K562 (cell line): Measurements from ENCODE around the gene SOX6. TPM values are rescaled to one million over a fixed set of nuclear protein-coding genes. Genes with fewer than 3 reads are reported as not detected.
A peak's percentile ranks its signal among the peaks of the same experiment; 100 is the strongest.

ENCODE experiments used
- DPF2 ChIP-seq: fragments of 450-650 bp; IDR thresholded peaks from 2 replicates; pipeline ENCODE4 v1.6.1; 2016
- FOS ChIP-seq: IDR thresholded peaks from 3 replicates; pipeline ENCODE4 v1.6.1; 2011; ENCODE audit not compliant: insufficient read length; ENCODE audit errors: extremely low read depth
- GTF2E2 ChIP-seq: fragments of 200-800 bp; sonication (Bioruptor generic); IDR thresholded peaks from 2 replicates; pipeline ENCODE4 v1.6.1; 2016; ENCODE audit warnings: missing genetic modification characterization, missing compliant biosample characterization
- NR4A1 ChIP-seq, 2 experiments: fragments of 250-450 bp in 1 of 2; fragments of 450-650 bp in 1 of 2; sonication (Bioruptor Pico) in 1 of 2; IDR thresholded peaks; 2 replicates each; pipeline versions ENCODE4 v1.4.0 to v1.6.1; 2016 to 2020; ENCODE audit warnings: mild to moderate bottlenecking in 2 of 2, missing compliant biosample characterization in 1 of 2, missing genetic modification characterization in 1 of 2, moderate library complexity in 1 of 2
- NUFIP1 ChIP-seq: fragments of 450-650 bp; IDR thresholded peaks from 2 replicates; pipeline ENCODE4 v1.6.1; 2018; ENCODE audit not compliant: partially characterized antibody
- PHB ChIP-seq: fragments of 250-450 bp; sonication (Bioruptor Pico); IDR thresholded peaks from 2 replicates; pipeline ENCODE4 v1.5.0; 2021
- RHOXF2B ChIP-seq: fragments of 250-450 bp; sonication (Bioruptor Pico); conservative IDR thresholded peaks from 2 replicates; pipeline ENCODE4 v1.5.1; 2021
- SETDB1 ChIP-seq: IDR thresholded peaks from one replicate; pipeline ENCODE4 v1.6.1; 2012; ENCODE audit warnings: low read length, control low read depth, inconsistent platforms
- STAT5A ChIP-seq: IDR thresholded peaks from 2 replicates; pipeline ENCODE4 v1.6.1; 2012; ENCODE audit warnings: low read length, inconsistent platforms, borderline replicate concordance
- ZNF766 ChIP-seq: fragments of 200-800 bp; sonication (Bioruptor generic); conservative IDR thresholded peaks from 2 replicates; pipeline ENCODE4 v1.6.1; 2016; ENCODE audit warnings: missing genetic modification characterization, missing compliant biosample characterization
- polyA plus RNA-seq, 8 experiments: library from polyadenylated mRNA; depleted of rRNA in 4 of 8; stranded (reverse) in 5 of 8; unstranded in 3 of 8; fragments of >200 nt; fragmentation: Nextera tagmentation in 2 of 8; fragmentation: Illumina TruSeq in 1 of 8; extraction: Ambion mirVana in 2 of 8; extraction: Trizol in 1 of 8; gene quantifications; 2 replicates each; pipeline versions ENCODE4 v1.2.1 to v1.2.3, GENCODE V29; 2011 to 2014; ENCODE audit warnings: inconsistent platforms in 1 of 8, missing spikeins in 1 of 8
- total RNA-seq, 7 experiments: library from RNA; depleted of rRNA in 6 of 7; stranded (reverse); fragments of >200 nt in 6 of 7; fragmentation: Illumina TruSeq in 2 of 7; extraction: Trizol in 2 of 7; gene quantifications; 2 replicates each; pipeline versions ENCODE4 v1.2.1 to v1.2.3, GENCODE V29; 2011 to 2021; ENCODE audit warnings: low replicate concordance in 1 of 7
- TF ChIP-seq, protein P1 (sequence below), 2 experiments: fragments of 450-650 bp in 1 of 2; sonication (generic) in 1 of 2; formaldehyde crosslinking in 1 of 2; IDR thresholded peaks; 2 replicates each; pipeline versions ENCODE4 v1.7.1 to v1.9.0; 2016 to 2022; ENCODE audit warnings: inconsistent platforms in 1 of 2, mild to moderate bottlenecking in 1 of 2, missing genetic modification reagents in 1 of 2
- TF ChIP-seq, protein P2 (sequence below): fragments of 450-650 bp; conservative IDR thresholded peaks from 2 replicates; pipeline ENCODE4 v1.6.1; 2016; ENCODE audit warnings: missing genetic modification characterization, low read depth, mild to moderate bottlenecking, missing compliant biosample characterization, moderate library complexity
- TF ChIP-seq, protein P3 (sequence below): fragments of 250-450 bp; sonication (Bioruptor Pico); IDR thresholded peaks from 2 replicates; pipeline ENCODE4 v1.4.0; 2020; ENCODE audit warnings: borderline replicate concordance
- TF ChIP-seq, protein P4 (sequence below): fragments of 450-650 bp; formaldehyde crosslinking; IDR thresholded peaks from 2 replicates; pipeline ENCODE4 v1.4.0; 2022; ENCODE audit warnings: missing genetic modification characterization

The SOX6 gene
- total and polyA plus RNA-seq, 9 of the 15 experiments (the other 6 are each of a cell fraction or from before 2014, with no cell fraction given), result 0.89 to 8.7 (median 5.7) TPM

DNA sequence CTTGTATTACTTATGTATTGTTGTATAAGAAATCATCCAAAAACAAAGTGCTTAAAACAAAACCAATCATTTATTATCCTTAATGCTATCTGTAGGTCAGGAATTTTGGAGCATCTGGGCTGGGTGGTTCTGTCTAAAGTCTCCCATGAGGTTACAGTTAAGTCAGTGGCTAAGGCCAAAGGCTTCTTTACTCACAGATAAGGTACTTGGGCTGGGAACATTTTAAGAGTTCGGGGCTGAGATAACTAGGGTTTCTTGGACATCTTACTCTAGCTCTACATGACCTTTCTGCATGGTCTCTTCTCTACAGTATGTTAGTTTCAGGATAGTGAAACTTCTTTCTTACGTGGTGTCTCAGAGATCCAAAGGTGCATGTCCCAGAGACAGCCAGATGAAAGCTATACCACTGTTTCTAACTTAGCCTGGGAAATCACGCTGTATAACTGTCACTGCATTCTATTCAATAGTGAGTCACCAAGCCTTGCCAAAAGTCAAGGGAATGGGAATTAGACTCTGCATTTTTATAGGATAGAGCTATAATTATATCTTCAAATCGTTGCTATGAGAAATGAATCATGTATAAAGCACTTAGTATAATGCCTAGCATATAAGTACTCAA, 29.6 kb downstream of the SOX6 start (continued):
- TF ChIP-seq, protein P1, sequence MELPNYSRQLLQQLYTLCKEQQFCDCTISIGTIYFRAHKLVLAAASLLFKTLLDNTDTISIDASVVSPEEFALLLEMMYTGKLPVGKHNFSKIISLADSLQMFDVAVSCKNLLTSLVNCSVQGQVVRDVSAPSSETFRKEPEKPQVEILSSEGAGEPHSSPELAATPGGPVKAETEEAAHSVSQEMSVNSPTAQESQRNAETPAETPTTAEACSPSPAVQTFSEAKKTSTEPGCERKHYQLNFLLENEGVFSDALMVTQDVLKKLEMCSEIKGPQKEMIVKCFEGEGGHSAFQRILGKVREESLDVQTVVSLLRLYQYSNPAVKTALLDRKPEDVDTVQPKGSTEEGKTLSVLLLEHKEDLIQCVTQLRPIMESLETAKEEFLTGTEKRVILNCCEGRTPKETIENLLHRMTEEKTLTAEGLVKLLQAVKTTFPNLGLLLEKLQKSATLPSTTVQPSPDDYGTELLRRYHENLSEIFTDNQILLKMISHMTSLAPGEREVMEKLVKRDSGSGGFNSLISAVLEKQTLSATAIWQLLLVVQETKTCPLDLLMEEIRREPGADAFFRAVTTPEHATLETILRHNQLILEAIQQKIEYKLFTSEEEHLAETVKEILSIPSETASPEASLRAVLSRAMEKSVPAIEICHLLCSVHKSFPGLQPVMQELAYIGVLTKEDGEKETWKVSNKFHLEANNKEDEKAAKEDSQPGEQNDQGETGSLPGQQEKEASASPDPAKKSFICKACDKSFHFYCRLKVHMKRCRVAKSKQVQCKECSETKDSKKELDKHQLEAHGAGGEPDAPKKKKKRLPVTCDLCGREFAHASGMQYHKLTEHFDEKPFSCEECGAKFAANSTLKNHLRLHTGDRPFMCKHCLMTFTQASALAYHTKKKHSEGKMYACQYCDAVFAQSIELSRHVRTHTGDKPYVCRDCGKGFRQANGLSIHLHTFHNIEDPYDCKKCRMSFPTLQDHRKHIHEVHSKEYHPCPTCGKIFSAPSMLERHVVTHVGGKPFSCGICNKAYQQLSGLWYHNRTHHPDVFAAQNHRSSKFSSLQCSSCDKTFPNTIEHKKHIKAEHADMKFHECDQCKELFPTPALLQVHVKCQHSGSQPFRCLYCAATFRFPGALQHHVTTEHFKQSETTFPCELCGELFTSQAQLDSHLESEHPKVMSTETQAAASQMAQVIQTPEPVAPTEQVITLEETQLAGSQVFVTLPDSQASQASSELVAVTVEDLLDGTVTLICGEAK (IDR thresholded peaks at IDR 0.05), result no peak
- TF ChIP-seq, protein P1 (CRISPR knock-in tag; IDR thresholded peaks at IDR 0.05), result no peak
- no peak for TF ChIP-seq GTF2E2 (tag)
- 0 out of 2 replicates have a peak, but pooled peaks have one; percentile 25 for TF ChIP-seq DPF2
- TF ChIP-seq STAT5A, result no peak
- no peak for TF ChIP-seq RHOXF2B (CRISPR knock-in tag)
- TF ChIP-seq SETDB1, result no peak
- TF ChIP-seq, protein P2, sequence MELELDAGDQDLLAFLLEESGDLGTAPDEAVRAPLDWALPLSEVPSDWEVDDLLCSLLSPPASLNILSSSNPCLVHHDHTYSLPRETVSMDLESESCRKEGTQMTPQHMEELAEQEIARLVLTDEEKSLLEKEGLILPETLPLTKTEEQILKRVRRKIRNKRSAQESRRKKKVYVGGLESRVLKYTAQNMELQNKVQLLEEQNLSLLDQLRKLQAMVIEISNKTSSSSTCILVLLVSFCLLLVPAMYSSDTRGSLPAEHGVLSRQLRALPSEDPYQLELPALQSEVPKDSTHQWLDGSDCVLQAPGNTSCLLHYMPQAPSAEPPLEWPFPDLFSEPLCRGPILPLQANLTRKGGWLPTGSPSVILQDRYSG, result no peak
- TF ChIP-seq NUFIP1, result no peak
- 0 out of 2 replicates have a peak, but pooled peaks have one; percentile 22 for TF ChIP-seq ZNF766 (CRISPR knock-in tag)
- TF ChIP-seq PHB (CRISPR knock-in tag), result no peak
- TF ChIP-seq FOS, result no peak
- no peak for TF ChIP-seq NR4A1 (CRISPR knock-in tag; IDR thresholded peaks at IDR 0.05)
- no peak for TF ChIP-seq NR4A1 (tag; IDR thresholded peaks at IDR 0.05)
- TF ChIP-seq, protein P3, sequence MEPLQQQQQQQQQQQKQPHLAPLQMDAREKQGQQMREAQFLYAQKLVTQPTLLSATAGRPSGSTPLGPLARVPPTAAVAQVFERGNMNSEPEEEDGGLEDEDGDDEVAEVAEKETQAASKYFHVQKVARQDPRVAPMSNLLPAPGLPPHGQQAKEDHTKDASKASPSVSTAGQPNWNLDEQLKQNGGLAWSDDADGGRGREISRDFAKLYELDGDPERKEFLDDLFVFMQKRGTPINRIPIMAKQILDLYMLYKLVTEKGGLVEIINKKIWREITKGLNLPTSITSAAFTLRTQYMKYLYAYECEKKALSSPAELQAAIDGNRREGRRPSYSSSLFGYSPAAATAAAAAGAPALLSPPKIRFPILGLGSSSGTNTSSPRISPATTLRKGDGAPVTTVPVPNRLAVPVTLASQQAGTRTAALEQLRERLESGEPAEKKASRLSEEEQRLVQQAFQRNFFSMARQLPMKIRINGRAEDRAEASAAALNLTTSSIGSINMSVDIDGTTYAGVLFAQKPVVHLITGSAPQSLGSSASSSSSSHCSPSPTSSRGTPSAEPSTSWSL (CRISPR knock-in tag), result no peak
- TF ChIP-seq, protein P4, sequence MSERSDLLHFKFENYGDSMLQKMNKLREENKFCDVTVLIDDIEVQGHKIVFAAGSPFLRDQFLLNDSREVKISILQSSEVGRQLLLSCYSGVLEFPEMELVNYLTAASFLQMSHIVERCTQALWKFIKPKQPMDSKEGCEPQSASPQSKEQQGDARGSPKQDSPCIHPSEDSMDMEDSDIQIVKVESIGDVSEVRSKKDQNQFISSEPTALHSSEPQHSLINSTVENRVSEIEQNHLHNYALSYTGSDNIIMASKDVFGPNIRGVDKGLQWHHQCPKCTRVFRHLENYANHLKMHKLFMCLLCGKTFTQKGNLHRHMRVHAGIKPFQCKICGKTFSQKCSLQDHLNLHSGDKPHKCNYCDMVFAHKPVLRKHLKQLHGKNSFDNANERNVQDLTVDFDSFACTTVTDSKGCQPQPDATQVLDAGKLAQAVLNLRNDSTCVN (CRISPR knock-in tag), result no peak
- TF ChIP-seq, all 486 proteins: peak for 4
